GM18526 (cell line): ENCODE results near the gene DKK3.

Experiments used
- POLR2A ChIP-seq: IDR thresholded peaks from 3 replicates; pipeline ENCODE4 v1.6.1; 2011; ENCODE audit not compliant: insufficient read length; ENCODE audit errors: extremely low read depth

Gene DKK3

GRCh38 chr11:11972730-11973341 is 35.6 kb downstream of the DKK3 start:
- no peak for TF ChIP-seq POLR2A

- no peak for TF ChIP-seq POLR2A
Observed at GRCh38 chr11:11971906-11972547, 36.4 kb downstream of the DKK3 start.

- TF ChIP-seq POLR2A: no peak
Observed at GRCh38 chr11:11970556-11970955, 37.9 kb downstream of the DKK3 start.

- TF ChIP-seq POLR2A: no peak
Observed at GRCh38 chr11:11969380-11970215, 38.8 kb downstream of the DKK3 start.

- no peak for TF ChIP-seq POLR2A
Observed at GRCh38 chr11:11968511-11969280, 39.7 kb downstream of the DKK3 start.

- TF ChIP-seq POLR2A: no peak
Observed at GRCh38 chr11:11967669-11968510, 40.5 kb downstream of the DKK3 start.

GRCh38 chr11:11966826-11967668 is 41.4 kb downstream of the DKK3 start:
- no peak for TF ChIP-seq POLR2A

GRCh38 chr11:11966354-11966741 is 42.1 kb downstream of the DKK3 start:
- no peak for TF ChIP-seq POLR2A

- no peak for TF ChIP-seq POLR2A
Observed at GRCh38 chr11:11965656-11966353, 42.6 kb downstream of the DKK3 start.

- TF ChIP-seq POLR2A: no peak
Observed at GRCh38 chr11:11965192-11965591, 43.2 kb downstream of the DKK3 start.

- no peak for TF ChIP-seq POLR2A
Observed at GRCh38 chr11:11964774-11965150, 43.7 kb downstream of the DKK3 start.

GRCh38 chr11:11963842-11964773 is 44.3 kb downstream of the DKK3 start:
- no peak for TF ChIP-seq POLR2A
